HL-60/S4 treated with retinoic acid at 250 ng/mL for 4 days and 3 days (cell line): Measurements from ENCODE around the gene RHCE.
"Not testable (repeated sequence)": the region's sequence is repeated elsewhere in the genome, so short reads cannot be mapped to it uniquely, and the experiment has no call there.

Experiments used
- in situ Hi-C: fragments of 300-500 bp; cut with MboI; formaldehyde crosslinking; loops from 2 replicates; pipeline ENCODE4 v1.7.0; 2022; ENCODE audit warnings: low sequenced_read_pairs

The RHCE gene

DNA sequence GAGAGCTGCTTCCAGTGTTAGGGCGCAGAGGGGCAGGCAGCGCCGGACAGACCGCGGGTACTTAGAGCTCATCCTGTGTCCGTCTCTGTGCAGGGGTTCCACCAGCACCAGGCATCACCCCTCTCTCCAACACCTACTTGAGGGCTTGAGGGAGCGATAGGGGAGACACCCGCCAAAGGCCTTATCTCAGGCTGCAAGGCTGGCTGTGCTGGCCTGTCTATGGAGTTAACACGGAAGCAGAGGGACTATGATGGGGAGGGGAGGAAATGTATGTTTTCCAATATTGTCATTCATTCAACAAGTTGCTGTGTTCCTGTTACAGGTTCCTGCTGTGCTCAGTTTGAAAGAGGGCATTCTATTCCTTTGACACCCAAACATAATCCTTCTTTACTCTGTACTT is at the start of gene RHCE:
RHCE (minus strand) TSS at position 111 of the 400 bp plus-strand sequence; CDS start at position 72, 39 bp downstream.
- in situ Hi-C loops, result loop anchor here (25.0 kb wide), 2 partner anchors 92 to 367 kb away; no protein-coding TSS in a partner anchor

DNA sequence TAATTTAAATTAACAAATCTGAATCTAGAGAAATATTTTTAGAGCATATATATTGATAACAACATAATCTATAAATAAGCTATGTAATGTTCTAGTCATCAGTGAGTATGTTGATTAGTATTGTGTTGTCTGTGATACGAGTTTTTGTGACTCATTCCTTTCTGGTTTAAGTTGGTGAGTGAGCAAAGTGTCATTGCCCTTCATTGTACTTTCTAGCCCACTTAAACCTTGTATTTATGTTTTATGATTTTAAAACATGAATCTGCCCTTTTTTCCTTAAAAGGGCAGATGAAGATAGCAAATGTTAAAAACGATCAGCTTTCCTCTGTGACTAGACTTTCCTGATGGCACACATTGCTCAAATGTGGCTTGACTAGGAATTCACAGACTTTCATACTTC is 48.6 kb upstream of the RHCE start:
- in situ Hi-C loops, result no loop called here

DNA sequence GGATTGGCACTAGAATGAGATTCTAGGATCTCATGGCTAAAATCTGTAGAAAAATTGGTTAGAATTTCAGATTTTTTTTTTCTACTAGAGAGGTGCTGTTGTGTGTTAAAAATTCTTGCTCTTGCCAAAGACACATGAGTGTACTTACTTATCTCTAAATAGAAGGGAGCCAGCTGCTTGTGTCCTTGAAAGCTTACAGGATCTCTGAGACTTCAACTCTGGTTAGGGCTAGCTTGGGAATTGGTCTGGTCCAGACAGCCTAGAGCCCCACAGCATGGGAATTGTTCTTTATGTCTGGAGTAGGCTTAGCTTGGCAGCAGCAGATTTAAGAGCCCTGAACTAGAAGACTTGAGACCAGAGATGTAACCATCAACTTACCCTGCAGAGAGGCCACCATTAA is 47.4 kb upstream of the RHCE start:
- in situ Hi-C loops, result no loop called here

DNA sequence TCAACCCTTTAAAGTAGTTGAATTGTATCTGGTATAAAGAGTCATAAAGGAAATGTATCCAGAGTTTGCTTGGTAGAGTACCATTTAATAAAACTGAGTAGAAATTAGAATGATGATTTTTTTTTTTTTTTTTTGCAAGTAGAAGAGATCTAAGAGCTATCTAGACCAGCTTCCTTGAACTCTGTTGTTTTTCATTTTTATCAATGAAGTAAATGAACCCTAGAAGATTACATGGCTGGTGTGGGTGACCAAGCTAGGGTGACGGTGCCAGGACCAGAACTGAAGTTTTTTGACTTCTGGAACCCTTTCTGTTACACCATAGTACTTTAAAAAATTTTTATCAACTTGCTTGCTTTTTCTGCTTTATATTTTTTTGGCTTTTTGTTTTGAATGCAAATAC is 47.0 kb upstream of the RHCE start:
- in situ Hi-C loops, result no loop called here

DNA sequence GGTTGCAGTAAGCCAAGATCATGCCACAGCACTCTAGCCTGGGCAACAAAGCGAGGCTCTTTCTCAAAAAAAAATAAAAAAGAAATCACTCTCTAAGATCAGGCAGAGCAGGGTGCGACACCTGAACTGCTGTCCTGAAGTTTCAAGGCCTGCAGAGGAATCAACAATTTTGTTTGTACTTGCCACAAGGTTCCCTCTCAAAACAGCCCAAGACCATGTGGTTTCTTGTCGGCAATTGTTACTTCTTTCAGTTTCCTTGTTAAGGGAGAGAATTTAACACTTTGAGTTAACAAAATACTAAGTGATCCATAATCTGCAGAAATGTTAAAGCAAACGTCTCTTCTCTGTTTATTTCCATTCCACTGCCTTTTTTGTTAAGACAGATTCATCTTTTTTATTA is 46.6 kb upstream of the RHCE start:
- in situ Hi-C loops, result no loop called here

DNA sequence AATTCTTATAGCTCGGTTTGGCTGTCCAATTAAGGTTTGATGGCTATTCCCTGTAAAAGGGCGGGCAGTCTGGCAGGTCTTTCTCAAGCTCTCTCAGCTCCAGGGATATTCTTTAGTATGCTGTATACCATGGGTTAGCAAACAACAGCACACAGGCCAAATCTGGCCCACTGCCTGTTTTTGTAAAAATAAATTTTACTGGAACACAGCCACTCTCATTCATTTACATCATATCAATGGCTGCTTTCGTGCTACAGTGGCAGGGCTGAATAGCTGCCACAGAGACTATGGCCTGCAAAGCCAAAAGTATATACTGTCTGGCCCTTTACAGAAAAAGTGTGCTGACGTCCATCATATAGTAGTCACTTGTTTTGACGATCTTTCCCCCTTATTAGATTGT is 42.1 kb upstream of the RHCE start:
- in situ Hi-C loops, result no loop called here

DNA sequence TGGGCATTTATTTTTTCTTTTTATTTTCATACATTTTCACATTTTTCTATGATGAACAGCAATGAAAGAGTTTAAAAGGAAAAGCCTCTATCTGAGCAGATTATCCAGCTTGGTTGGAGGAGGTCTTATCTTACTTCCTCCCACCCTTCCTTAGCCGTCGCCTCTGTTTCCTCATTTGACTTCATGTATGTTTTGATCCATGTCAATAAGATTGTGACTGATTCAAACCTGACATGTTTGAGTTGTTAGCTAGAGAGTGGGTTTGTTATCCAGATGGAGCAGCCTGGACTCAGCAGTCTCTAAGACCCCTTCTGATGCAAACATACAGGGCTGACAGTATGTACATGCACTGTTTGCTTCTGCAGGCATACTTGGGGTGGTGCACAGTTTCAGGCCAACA is 41.2 kb upstream of the RHCE start:
- in situ Hi-C loops, result no loop called here

DNA sequence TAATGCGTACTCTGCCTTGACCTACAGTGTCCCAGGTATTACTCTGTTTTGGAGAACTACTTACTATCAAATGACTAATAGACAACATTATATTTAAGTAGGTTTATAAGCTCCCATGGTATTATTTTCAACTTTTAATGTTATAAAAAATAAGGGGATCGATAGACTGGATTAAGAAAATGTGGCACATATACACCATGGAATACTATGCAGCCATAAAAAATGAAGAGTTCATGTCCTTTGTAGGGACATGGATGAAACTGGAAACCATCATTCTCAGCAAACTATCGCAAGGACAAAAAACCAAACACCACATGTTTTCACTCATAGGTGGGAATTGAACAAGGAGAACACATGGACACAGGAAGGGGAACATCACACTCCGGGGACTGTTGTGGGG is 40.2 kb upstream of the RHCE start:
- in situ Hi-C loops, result not testable (repeated sequence)

DNA sequence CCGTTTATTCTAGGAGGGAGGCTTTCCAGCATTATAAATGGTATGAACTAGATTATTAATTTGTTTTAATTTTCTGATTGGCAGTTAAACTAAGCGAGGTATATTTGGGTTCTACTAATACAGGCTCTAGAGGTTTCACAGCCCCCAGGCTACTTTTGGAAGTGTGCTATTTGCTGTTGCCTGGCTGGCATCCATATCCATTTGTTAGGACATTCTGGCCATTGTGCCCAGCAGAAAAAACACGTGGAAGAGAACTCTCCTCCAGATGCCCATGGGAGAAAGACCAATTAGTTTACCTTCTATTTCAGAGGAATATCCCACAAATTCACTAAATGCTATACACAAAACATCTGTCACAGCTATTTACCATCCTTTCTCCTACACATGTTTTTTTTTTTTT is 39.4 kb upstream of the RHCE start:
- in situ Hi-C loops, result no loop called here

DNA sequence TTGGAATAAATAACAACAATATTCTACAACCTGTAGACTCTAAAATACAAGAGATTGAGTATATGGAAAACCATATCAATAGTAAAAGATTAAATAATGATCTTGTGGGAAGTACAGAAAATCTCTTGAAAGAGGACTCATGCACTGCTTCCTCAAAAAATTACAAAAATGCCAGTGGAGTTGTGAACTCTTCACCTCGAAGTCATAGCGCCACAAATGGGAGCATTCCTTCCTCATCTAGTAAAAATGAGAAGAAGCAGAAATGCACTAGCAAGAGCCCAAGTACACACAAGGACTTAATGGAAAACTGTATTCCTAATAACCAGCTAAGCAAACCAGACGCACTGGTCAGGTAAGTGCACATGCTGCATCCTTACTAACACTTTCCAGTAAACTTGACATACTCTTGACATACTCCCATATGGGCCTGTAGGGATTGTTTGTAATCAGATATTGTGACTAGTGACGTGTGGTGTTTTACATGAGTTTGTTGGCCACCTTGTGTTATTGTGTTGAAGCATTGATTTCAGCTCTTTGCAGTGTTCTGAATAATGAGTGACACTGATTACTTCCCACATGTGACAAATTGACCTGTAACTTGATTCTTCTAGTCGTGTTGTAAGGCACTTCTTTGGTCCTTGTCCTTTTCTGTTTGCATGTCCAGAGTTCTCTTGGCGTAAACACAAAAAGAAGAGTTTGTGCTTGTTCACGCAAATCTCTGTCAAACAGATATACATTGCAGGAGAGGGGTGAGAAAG is 38.1 kb upstream of the RHCE start:
- in situ Hi-C loops, result no loop called here

DNA sequence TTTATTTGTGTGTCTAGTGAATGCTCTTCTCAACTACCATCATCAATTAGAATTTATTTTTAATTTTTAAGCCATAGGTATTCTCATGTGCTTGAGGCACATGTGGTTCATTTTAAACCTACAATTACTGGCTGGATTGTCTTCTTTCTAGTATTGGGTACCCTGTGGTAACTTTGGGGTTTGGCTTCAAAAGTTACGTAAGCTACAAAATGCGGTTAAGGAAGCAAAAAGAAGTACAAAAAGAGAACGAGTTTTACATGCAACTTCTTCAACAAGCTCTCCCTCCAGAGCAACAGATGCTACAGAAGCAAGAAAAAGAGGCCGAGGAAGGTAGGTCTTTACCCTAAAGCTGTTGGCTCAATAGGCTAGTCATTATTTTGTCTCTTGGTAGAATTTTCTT is 35.9 kb upstream of the RHCE start:
- in situ Hi-C loops, result no loop called here

DNA sequence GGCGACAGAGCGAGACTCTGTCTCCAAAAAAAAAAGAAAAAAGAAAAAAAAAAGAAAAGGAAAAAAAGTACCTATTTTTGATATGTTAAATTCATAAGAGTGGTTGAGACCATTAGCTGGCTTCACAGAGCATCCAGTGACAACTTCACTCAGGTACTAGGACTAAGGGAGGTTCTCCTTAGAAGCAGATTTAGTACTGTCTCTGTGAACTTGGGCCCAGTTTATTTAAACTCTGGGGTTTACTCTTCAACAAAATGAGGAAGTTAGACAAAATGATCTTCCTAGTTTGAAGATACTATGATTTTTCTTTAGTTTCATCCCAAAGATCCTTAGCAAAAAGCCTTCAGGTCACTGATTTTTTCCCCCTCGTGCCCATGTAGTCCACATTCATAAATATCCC is 31.3 kb upstream of the RHCE start:
- in situ Hi-C loops, result no loop called here

DNA sequence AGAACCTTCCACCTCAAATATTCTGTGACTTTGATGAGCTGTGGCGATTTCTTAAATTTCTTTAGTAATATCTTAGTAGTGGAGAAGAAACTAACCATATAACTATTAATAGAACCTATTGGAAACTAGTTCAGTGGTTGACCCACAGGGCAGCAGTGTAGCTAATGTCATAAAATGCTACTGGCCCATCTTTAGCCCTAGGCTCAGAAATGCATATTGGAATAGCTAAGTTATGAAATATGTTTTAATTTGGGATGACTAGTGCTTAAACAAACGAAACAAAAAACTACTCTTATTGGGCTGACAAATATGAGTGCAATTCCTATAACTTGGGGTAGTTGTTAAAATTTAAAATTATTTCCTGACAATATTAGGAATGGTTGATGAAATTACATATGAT is 30.3 kb upstream of the RHCE start:
- in situ Hi-C loops, result no loop called here

DNA sequence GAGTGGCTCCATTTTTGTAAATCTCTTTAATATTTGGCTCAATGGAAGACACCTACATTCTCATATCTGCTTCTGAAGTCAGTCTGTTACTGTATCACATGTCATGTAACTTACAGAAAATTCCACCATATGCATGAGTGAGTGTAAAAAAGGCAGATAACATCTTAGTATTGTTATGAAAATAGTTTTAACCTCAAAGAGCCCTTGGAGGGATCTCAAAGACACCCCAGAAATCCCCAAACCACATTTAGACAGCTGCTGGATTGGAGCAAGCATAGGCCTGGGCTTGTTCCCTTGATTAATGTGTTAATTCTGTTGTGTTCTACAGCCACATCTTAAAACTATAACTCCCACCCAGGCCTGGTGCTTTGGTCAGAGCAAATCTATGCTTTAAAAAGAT is 26.9 kb upstream of the RHCE start:
- in situ Hi-C loops, result no loop called here

DNA sequence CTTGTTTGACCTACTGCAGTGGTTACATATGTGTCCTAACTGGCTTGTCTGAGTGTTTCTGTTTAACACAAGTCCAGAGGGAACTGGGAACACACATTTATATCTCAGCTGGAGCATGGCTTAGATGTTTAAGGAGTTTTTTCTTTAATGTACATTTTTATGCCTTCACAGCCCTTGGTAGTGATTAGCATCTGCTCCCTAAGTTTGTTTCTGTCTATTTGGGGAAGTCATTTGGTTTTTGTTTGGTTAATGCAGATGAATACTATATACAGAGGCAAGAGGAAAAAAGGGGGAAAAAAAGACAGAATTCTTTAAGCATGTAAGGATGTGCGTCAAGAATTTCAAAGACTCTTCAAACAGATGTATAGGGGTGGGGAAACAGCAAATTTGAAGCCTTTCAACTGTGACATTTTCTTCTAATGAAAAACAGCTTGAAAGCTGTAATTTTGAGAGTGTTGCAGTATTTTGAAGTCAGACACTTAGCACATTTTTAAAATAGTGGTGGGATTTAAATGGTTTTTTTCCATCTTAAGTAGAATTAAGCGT is 25.4 kb upstream of the RHCE start:
- in situ Hi-C loops, result no loop called here

DNA sequence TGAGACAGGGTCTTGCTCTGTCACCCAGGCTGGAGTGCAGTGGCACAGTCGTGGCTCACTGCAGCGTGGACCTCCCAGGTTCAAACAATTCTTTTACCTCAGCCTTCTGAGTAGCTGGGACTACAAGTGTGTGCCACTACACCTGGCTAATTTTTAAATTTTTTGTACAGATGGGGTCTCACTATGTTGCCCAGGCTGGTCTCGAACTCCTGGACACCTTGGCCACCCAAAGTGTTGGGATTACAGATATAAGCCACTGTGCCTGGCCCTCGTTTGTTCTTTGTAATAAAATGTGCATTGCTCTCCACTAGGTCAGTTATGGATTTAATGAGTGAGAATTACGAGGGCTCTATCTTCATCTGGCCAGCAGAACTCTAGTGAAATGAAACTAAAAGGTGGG is 24.0 kb upstream of the RHCE start:
- in situ Hi-C loops, result not testable (repeated sequence)

DNA sequence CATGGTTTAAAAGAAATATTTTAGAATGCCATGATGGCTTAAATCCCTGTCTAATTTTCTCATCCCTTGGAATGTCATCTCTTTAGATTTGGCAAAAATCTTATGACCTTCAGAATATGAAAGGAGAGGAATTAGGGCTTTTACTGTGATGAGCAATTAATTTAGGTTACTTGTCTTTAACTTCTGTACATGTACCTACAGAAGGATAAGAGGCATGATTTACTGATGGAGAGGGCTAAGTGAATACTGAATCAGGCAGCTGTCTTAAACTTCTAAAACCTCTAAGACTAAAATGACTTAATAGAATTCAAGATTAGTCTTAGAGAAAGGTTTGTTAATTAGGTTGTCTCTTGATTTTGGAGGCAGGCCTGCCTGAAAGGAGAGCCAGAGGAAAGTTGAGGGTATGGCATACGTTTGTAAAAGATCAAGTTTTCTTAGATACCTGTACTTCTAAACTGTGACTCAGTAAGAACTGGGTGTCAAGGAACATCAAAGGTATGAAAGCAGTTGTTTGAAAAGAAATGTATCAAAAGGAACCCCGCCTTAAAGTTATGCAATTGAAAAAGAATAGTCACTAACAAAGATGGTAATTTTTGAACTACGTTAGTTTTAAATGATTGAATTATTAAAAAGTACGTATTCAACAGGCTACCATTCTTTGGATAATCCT is 22.5 kb upstream of the RHCE start:
- in situ Hi-C loops, result no loop called here

DNA sequence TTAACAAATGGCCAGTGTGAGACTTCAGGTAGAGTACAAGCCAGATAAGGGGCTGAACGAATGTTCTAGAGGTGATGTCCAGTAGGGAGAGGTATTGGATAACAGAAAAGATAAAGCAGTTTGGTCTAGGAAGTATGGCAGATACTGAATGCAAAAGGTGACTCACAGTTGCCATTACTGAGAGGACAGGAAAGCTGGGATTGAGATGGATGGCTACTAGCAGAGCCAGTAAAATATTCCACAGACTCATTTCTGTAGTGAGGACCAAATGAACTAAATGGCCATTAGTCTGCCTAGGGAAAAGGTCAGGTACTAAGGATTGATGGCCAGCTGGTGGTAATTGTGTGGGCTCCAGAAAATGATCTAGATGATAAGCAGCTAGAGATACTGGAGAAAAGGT is 21.6 kb upstream of the RHCE start:
- in situ Hi-C loops, result no loop called here

DNA sequence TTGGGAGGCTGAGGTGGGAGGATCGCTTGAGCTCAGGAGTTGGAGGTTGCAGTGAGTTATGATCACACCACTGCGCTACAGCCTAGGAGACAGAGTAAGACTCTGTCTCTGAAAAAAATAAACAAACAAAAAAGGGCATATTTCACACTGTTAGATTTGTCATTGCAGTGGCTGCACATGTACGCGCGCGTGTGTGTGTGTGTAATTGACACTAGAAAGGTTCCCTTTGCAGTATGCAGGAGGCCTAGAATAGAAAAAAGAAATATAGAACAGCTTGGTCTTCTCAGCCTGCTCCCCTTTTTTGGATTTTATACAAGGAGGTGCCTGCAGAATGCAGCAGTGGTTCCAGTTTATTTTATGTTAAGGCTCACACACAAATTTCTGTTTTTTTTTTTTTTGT is 18.7 kb upstream of the RHCE start:
- in situ Hi-C loops, result no loop called here

DNA sequence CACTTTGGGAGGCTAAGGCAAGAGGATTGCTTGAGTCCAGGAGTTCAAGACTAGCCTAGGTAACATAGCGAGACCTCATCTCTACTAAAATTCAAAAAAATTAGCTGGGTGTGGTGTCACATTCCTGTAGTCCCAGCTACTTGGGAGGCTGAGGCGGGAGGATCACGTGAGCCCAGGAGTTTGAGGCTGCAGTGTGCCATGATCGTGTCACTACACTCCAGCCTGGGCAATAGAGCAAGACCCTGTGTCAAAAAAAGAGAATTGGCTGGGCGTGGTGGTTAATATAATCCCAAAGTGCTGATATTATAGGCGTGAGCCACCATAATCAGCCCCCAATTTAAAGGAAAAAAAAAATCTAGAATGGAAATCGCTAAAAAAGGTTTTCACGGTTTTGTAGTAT is 17.0 kb upstream of the RHCE start:
- in situ Hi-C loops, result no loop called here

DNA sequence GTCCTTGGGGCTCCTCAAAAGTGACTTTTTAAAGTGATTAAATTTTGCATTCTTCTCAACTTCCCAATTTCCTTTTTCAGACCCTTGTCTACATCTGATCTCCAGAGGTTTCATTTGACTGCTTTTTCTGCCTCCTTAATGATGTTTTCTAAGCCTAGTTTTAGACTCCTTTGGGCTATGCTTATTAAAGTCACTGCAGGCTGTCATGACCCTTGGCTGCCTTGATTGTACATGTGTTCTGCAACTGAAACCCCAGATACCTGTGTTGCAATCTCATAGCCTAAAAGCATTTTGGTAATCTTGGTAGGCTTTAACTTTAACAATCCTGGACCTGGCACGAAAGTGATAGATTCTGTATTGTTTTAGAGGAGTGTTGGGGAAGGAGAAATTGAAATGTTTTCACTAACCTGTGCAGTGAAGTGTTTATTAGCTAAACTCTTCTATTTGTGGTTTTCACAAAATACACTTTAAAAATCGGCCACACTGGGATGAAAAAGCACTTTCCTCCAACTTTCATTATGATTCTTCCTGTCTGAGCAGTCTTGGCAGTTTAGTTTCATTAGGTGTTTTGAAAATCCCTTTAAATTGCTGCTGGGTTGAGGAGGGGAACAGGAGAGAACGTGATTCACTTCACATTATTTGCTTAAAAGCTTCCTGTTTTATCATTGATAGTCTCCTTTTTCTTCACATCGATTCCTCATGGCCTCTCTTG is 14.9 kb upstream of the RHCE start:
- in situ Hi-C loops, result no loop called here
